ENCODE results near the gene ZC3HAV1. TPM values are rescaled to one million over a fixed set of nuclear protein-coding genes. Genes with fewer than 3 reads are reported as not detected.

The ZC3HAV1 gene
- total and polyA plus RNA-seq, 12 donors, result 7.7 to 50.8 (median 37.1) TPM

GRCh38 chr7:139041378-139042085, 68.0 kb downstream of the ZC3HAV1 start:
- no peak for DNase-seq
- H3K4me1 ChIP-seq (replicated peaks in 1 of 2), result peaks cover 0 to 6% of the 10 kb centered on the region in 2 donors
- H3K4me3 ChIP-seq, result no peak overlapping the region
- no peaks in the 10 kb centered on the region for H3K9me3 ChIP-seq (replicated peaks in 1 of 3)
- intact Hi-C loops (cut with DNase I), result no loop called here
- no peak overlapping the region for H3K27ac ChIP-seq
- peaks cover 0 to 10% of the 10 kb centered on the region in 2 donors for H3K36me3 ChIP-seq (replicated peaks in 1 of 2)
- 63 to 67% (median 66%) methylated on average over 6 of the region's 6 CpGs for WGBS, 4 donors
- TF ChIP-seq POLR2A (IDR thresholded peaks at IDR 0.05), result no peak
- TF ChIP-seq CTCF (IDR thresholded peaks at IDR 0.05), result no peak
- H3K27me3 ChIP-seq, result no peaks in the 10 kb centered on the region

- no peaks in the 10 kb centered on the region for H3K36me3 ChIP-seq (replicated peaks in 1 of 2)
- intact Hi-C loops (cut with DNase I), result no loop called here
- H3K27ac ChIP-seq, result no peak overlapping the region
- H3K4me1 ChIP-seq (replicated peaks in 1 of 2), result peaks cover 5 to 14% of the 10 kb centered on the region in 2 donors
- no peaks in the 10 kb centered on the region for H3K9me3 ChIP-seq (replicated peaks in 1 of 3)
- no peak for TF ChIP-seq CTCF (IDR thresholded peaks at IDR 0.05)
- no peak for TF ChIP-seq POLR2A (IDR thresholded peaks at IDR 0.05)
- DNase-seq, result no peak
- H3K4me3 ChIP-seq, result no peak overlapping the region
- WGBS, 4 donors, result 66 to 78% (median 75%) methylated on average over 2 of the region's 2 CpGs
- H3K27me3 ChIP-seq, result no peaks in the 10 kb centered on the region
These were observed 70.8 kb downstream of the ZC3HAV1 start for GRCh38 chr7:139038691-139039090.

- no peak for TF ChIP-seq POLR2A (IDR thresholded peaks at IDR 0.05)
- TF ChIP-seq CTCF (IDR thresholded peaks at IDR 0.05), result no peak
- Histone ChIP-seq H3K36me3 (replicated peaks in 1 of 2) (peaks cover 0 to 5% of the 10 kb centered on the region in 2 donors), H3K9me3 (replicated peaks in 1 of 3) (no peaks in the 10 kb centered on the region), H3K4me3 (no peak overlapping the region), H3K27me3 (no peaks in the 10 kb centered on the region), H3K4me1 (replicated peaks in 1 of 2) (peaks cover 5 to 15% of the 10 kb centered on the region in 2 donors), H3K27ac (no peak overlapping the region)
- DNase-seq, result no peak
- intact Hi-C loops (cut with DNase I), result no loop called here
- 74 to 88% (median 82%) methylated on average over 3 of the region's 3 CpGs for WGBS, 4 donors
These were observed 72.6 kb downstream of the ZC3HAV1 start for GRCh38 chr7:139036901-139037300.

- 0 to 20% (median 1%) methylated on average over 1 to 82 of the region's 82 CpGs for WGBS, 4 donors
- intact Hi-C loops (cut with DNase I), result no loop called here
- Histone ChIP-seq H3K4me1 (replicated peaks in 1 of 2) (peaks cover 5 to 15% of the 10 kb centered on the region in 2 donors), H3K27me3 (no peaks in the 10 kb centered on the region), H3K4me3 (peak within 1 kb of the TSS; percentile 36 to 98 (median 83)), H3K27ac (peak within 1 kb of the TSS in 4 of 5 donors; percentile 36 to 85 (median 62)), H3K9me3 (replicated peaks in 1 of 3) (no peaks in the 10 kb centered on the region), H3K36me3 (replicated peaks in 1 of 2) (peaks cover 0 to 5% of the 10 kb centered on the region in 2 donors)
- TF ChIP-seq POLR2A (IDR thresholded peaks at IDR 0.05), result peak in 1 of 2 donors; percentile 45
- TF ChIP-seq CTCF (IDR thresholded peaks at IDR 0.05), result no peak
- DNase-seq, result peak; percentile 56 to 70 (median 63)
These were observed 73.8 kb downstream of the ZC3HAV1 start, which contains the start of gene ZC3HAV1L for GRCh38 chr7:139035586-139036353. Gene ZC3HAV1L (minus strand): TSS chr7:139036042. CDS start chr7:139036017, 25 bp downstream.

All from adrenal gland (tissue), 12 donors.